ENCODE results near the gene TRIM54. TPM values are rescaled to one million over a fixed set of nuclear protein-coding genes. Genes with fewer than 3 reads are reported as not detected.
"Not testable (repeated sequence)": the region's sequence is repeated elsewhere in the genome, so short reads cannot be mapped to it uniquely, and the experiment has no call there.

Gene TRIM54
- total RNA-seq, 1 experiment from 2014 or later = 2.8 TPM

- no peaks in the 10 kb centered on the region for H3K4me1 ChIP-seq (ENCODE audit: insufficient read depth, low read length, poor library complexity, severe bottlenecking)
- CTCF ChIA-PET = interaction anchor here (0.6 kb wide), 1 partner anchor 266 kb away, joined by 3 read pairs; no protein-coding TSS in a partner anchor
- H3K36me3 ChIP-seq (ENCODE audit: insufficient read depth, low read length, poor library complexity, severe bottlenecking) = peaks cover 7% of the 10 kb centered on the region
- H3K27me3 ChIP-seq (replicated peaks; ENCODE audit: insufficient read depth, low read depth, low read length, poor library complexity) = no peaks in the 10 kb centered on the region
- no TSS peak for BruUV-seq (replicated peaks)
- no peak overlapping the region for H3K27ac ChIP-seq (ENCODE audit: low read depth, low read length, poor library complexity, severe bottlenecking)
- intact Hi-C loops (cut with micrococcal nuclease; ENCODE audit: unreplicated experiment) = no loop called here
- DNase-seq (ENCODE audit: low spot score) = no peak
- no peaks in the 10 kb centered on the region for H3K9me3 ChIP-seq (ENCODE audit: low read depth, low read length, poor library complexity, severe bottlenecking)
- H3K4me3 ChIP-seq (ENCODE audit: low read depth, low read length, poor library complexity, severe bottlenecking) = no peak overlapping the region
- POLR2A ChIA-PET (ENCODE audit: low non-redundant PET) = no interaction called here
- TF ChIP-seq, protein P1, sequence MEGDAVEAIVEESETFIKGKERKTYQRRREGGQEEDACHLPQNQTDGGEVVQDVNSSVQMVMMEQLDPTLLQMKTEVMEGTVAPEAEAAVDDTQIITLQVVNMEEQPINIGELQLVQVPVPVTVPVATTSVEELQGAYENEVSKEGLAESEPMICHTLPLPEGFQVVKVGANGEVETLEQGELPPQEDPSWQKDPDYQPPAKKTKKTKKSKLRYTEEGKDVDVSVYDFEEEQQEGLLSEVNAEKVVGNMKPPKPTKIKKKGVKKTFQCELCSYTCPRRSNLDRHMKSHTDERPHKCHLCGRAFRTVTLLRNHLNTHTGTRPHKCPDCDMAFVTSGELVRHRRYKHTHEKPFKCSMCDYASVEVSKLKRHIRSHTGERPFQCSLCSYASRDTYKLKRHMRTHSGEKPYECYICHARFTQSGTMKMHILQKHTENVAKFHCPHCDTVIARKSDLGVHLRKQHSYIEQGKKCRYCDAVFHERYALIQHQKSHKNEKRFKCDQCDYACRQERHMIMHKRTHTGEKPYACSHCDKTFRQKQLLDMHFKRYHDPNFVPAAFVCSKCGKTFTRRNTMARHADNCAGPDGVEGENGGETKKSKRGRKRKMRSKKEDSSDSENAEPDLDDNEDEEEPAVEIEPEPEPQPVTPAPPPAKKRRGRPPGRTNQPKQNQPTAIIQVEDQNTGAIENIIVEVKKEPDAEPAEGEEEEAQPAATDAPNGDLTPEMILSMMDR (conservative IDR thresholded peaks at IDR 0.05; ENCODE audit: low read depth, low read length) = no peak
- no peak for TF ChIP-seq EZH2 (IDR thresholded peaks at IDR 0.05; ENCODE audit: borderline replicate concordance, low read depth, low read length, poor library complexity, severe bottlenecking)
Measured at GRCh38 chr2:27347641-27348040, 65.4 kb downstream of the TRIM54 start.

- DNase-seq (ENCODE audit: low spot score) = no peak
- H3K9me3 ChIP-seq (ENCODE audit: low read depth, low read length, poor library complexity, severe bottlenecking) = no peaks in the 10 kb centered on the region
- ChIA-PET POLR2A (ENCODE audit: low non-redundant PET) (no interaction called here), CTCF (no interaction called here)
- H3K27ac ChIP-seq (ENCODE audit: low read depth, low read length, poor library complexity, severe bottlenecking) = no peak overlapping the region
- intact Hi-C loops (cut with micrococcal nuclease; ENCODE audit: unreplicated experiment) = no loop called here
- H3K27me3 ChIP-seq (replicated peaks; ENCODE audit: insufficient read depth, low read depth, low read length, poor library complexity) = no peaks in the 10 kb centered on the region
- no peaks in the 10 kb centered on the region for H3K36me3 ChIP-seq (ENCODE audit: insufficient read depth, low read length, poor library complexity, severe bottlenecking)
- no TSS peak for BruUV-seq (replicated peaks)
- TF ChIP-seq EZH2 (IDR thresholded peaks at IDR 0.05; ENCODE audit: borderline replicate concordance, low read depth, low read length, poor library complexity, severe bottlenecking) = no peak
- TF ChIP-seq, protein P1 (conservative IDR thresholded peaks at IDR 0.05; ENCODE audit: low read depth, low read length) = no peak
- H3K4me3 ChIP-seq (ENCODE audit: low read depth, low read length, poor library complexity, severe bottlenecking) = no peak overlapping the region
- no peaks in the 10 kb centered on the region for H3K4me1 ChIP-seq (ENCODE audit: insufficient read depth, low read length, poor library complexity, severe bottlenecking)
Measured at GRCh38 chr2:27350106-27350693, 68.0 kb downstream of the TRIM54 start.

DNA sequence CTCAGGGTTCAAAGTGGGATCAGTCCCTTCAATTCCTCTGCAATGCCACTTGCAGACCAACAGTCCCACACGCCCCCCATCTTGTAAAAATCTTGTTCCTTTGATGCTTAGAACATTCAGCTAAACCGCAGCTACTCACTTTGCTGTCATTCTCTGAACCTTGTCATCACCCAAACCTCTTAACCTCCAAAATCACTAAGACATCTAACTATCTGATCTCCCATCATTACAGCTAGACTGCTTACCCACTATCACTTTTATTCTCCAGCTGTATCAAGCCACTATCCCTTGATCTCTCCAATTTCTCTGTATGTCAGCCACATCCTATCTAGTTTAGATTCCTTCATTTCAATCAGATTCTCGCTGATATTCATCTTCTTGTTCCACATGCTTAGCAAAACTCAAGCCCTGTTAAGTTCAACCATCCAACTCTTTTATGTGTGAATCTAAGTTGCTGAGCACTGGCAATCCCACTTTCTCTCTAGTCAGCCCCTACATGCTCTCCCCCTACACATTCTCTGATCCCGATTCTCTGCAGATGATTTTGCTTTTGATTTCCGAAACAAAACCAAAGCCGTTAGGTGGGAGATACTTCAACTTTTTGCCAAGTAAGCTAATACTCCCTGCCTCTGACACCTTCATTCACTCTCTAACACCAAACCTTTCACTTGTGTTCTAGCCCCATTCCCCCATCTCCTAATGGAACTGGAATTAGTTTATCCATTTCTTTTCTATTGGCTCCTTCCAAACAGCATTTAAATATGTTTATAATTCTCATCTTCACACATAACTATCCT, 69.8 kb downstream of the TRIM54 start:
- CTCF ChIA-PET = no interaction called here
- BruUV-seq (replicated peaks) = no TSS peak

DNA sequence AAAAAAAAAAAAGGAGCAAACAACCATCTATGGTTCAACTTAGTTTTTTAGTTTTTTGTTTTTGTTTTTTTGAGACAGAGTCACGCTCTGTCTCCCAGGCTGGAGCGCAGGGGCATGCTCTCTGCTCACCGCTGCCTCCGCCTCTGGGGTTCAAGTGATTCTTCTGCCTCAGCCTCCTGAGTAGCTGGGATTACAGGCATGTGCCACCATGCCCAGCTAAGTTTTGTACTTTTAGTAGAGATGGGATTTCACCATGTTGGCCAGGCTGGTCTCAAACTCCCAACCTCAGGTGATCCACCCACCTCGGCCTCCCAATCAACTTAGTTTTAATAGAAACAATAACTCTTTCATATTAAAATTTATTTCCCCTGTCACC, 71.1 kb downstream of the TRIM54 start:
- CTCF ChIA-PET; POLR2A ChIA-PET (ENCODE audit: low non-redundant PET); H3K4me1 ChIP-seq (ENCODE audit: insufficient read depth, low read length, poor library complexity, severe bottlenecking); H3K4me3 ChIP-seq (ENCODE audit: low read depth, low read length, poor library complexity, severe bottlenecking); DNase-seq (ENCODE audit: low spot score); intact Hi-C loops (cut with micrococcal nuclease; ENCODE audit: unreplicated experiment); BruUV-seq (replicated peaks); H3K36me3 ChIP-seq (ENCODE audit: insufficient read depth, low read length, poor library complexity, severe bottlenecking); H3K27ac ChIP-seq (ENCODE audit: low read depth, low read length, poor library complexity, severe bottlenecking); H3K27me3 ChIP-seq (replicated peaks; ENCODE audit: insufficient read depth, low read depth, low read length, poor library complexity); H3K9me3 ChIP-seq (ENCODE audit: low read depth, low read length, poor library complexity, severe bottlenecking): not testable (repeated sequence)

More for the DNA sequence above, 69.8 kb downstream of the TRIM54 start:
- no peaks in the 10 kb centered on the region for H3K36me3 ChIP-seq (ENCODE audit: insufficient read depth, low read length, poor library complexity, severe bottlenecking)
- POLR2A ChIA-PET (ENCODE audit: low non-redundant PET) = no interaction called here
- intact Hi-C loops (cut with micrococcal nuclease; ENCODE audit: unreplicated experiment) = no loop called here
- no peak overlapping the region for H3K27ac ChIP-seq (ENCODE audit: low read depth, low read length, poor library complexity, severe bottlenecking)
- H3K9me3 ChIP-seq (ENCODE audit: low read depth, low read length, poor library complexity, severe bottlenecking) = no peaks in the 10 kb centered on the region
- no peak for DNase-seq (ENCODE audit: low spot score)
- no peak overlapping the region for H3K4me3 ChIP-seq (ENCODE audit: low read depth, low read length, poor library complexity, severe bottlenecking)
- peaks cover 3% of the 10 kb centered on the region for H3K4me1 ChIP-seq (ENCODE audit: insufficient read depth, low read length, poor library complexity, severe bottlenecking)
- no peak for TF ChIP-seq EZH2 (IDR thresholded peaks at IDR 0.05; ENCODE audit: borderline replicate concordance, low read depth, low read length, poor library complexity, severe bottlenecking)
- TF ChIP-seq, protein P1 (conservative IDR thresholded peaks at IDR 0.05; ENCODE audit: low read depth, low read length) = no peak
- no peaks in the 10 kb centered on the region for H3K27me3 ChIP-seq (replicated peaks; ENCODE audit: insufficient read depth, low read depth, low read length, poor library complexity)

All from A673 (cell line).